Stimulated activated CD4-positive, alpha-beta T cell treated with anti-CD3 and anti-CD28 coated beads, TNF-alpha, amount 100 ng/mL, for 24 hours (primary cell): ENCODE results near the gene CNDP1.

Experiments
- DNase-seq, 3 experiments: peaks; one replicate each; pipeline ENCODE4 v3.0.0-alpha.2; 2020; ENCODE audit warnings: low read depth in 3 of 3

Gene CNDP1

GRCh38 chr18:74579496-74580065 lies 45.3 kb downstream of the CNDP1 start:
- no peak for DNase-seq

GRCh38 chr18:74582642-74583041 lies 48.3 kb downstream of the CNDP1 start:
- no peak for DNase-seq

GRCh38 chr18:74587441-74587840 lies 53.1 kb downstream of the CNDP1 start:
- no peak for DNase-seq

- DNase-seq: no peak
Observed at GRCh38 chr18:74589021-74589420, 54.7 kb downstream of the CNDP1 start.

GRCh38 chr18:74589811-74590210 lies 55.5 kb downstream of the CNDP1 start:
- DNase-seq: no peak

GRCh38 chr18:74590671-74591070 lies 56.4 kb downstream of the CNDP1 start:
- no peak for DNase-seq

- DNase-seq: no peak
Observed at GRCh38 chr18:74595431-74595830, 61.1 kb downstream of the CNDP1 start.

- peak; percentile 47 to 64 (median 52) for DNase-seq
Observed at GRCh38 chr18:74597034-74597661, 62.8 kb downstream of the CNDP1 start.

- DNase-seq: peak; percentile 74 to 82 (median 80)
Observed at GRCh38 chr18:74597662-74598349, 63.5 kb downstream of the CNDP1 start, which contains the start of gene ZNF407. Gene ZNF407, plus strand, starts transcription at chr18:74597870. Its CDS starts 33,150 bp downstream, at chr18:74631020.

GRCh38 chr18:74598350-74599001 lies 64.2 kb downstream of the CNDP1 start:
- peak; percentile 37 to 66 (median 43) for DNase-seq

- DNase-seq: no peak
Observed at GRCh38 chr18:74604361-74604760, 70.1 kb downstream of the CNDP1 start.

- DNase-seq: no peak
Observed at GRCh38 chr18:74604774-74605173, 70.5 kb downstream of the CNDP1 start.

- no peak for DNase-seq
Observed at GRCh38 chr18:74608681-74609080, 74.4 kb downstream of the CNDP1 start.

GRCh38 chr18:74609535-74609934 lies 75.2 kb downstream of the CNDP1 start:
- DNase-seq: no peak

- no peak for DNase-seq
Observed at GRCh38 chr18:74610051-74610615, 75.8 kb downstream of the CNDP1 start.

GRCh38 chr18:74610860-74611259 lies 76.6 kb downstream of the CNDP1 start:
- DNase-seq: no peak

- DNase-seq: no peak
Observed at GRCh38 chr18:74611765-74612164, 77.5 kb downstream of the CNDP1 start.

GRCh38 chr18:74613381-74613780 lies 79.1 kb downstream of the CNDP1 start:
- no peak for DNase-seq

GRCh38 chr18:74616494-74616893 lies 82.2 kb downstream of the CNDP1 start:
- DNase-seq: no peak

- DNase-seq: no peak
Observed at GRCh38 chr18:74617486-74617885, 83.2 kb downstream of the CNDP1 start.

GRCh38 chr18:74622072-74622471 lies 87.8 kb downstream of the CNDP1 start:
- DNase-seq: no peak
